Stimulated activated CD8-positive, alpha-beta memory T cell treated with anti-CD3 and anti-CD28 coated beads, Interleukin-7, amount 100 ng/mL, for 48 hours (primary cell): Measurements from ENCODE around the gene THRAP3.
"Not testable (repeated sequence)": the region's sequence is repeated elsewhere in the genome, so short reads cannot be mapped to it uniquely, and the experiment has no call there.

Experiments
- DNase-seq, 2 donors: peaks; one replicate each; pipeline ENCODE4 v3.0.0-alpha.2; 2020; ENCODE audit warnings: low read depth in 1 of 2; ENCODE audit errors: extremely low read depth in 1 of 2

THRAP3 gene, protein sequence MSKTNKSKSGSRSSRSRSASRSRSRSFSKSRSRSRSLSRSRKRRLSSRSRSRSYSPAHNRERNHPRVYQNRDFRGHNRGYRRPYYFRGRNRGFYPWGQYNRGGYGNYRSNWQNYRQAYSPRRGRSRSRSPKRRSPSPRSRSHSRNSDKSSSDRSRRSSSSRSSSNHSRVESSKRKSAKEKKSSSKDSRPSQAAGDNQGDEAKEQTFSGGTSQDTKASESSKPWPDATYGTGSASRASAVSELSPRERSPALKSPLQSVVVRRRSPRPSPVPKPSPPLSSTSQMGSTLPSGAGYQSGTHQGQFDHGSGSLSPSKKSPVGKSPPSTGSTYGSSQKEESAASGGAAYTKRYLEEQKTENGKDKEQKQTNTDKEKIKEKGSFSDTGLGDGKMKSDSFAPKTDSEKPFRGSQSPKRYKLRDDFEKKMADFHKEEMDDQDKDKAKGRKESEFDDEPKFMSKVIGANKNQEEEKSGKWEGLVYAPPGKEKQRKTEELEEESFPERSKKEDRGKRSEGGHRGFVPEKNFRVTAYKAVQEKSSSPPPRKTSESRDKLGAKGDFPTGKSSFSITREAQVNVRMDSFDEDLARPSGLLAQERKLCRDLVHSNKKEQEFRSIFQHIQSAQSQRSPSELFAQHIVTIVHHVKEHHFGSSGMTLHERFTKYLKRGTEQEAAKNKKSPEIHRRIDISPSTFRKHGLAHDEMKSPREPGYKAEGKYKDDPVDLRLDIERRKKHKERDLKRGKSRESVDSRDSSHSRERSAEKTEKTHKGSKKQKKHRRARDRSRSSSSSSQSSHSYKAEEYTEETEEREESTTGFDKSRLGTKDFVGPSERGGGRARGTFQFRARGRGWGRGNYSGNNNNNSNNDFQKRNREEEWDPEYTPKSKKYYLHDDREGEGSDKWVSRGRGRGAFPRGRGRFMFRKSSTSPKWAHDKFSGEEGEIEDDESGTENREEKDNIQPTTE

DNA sequence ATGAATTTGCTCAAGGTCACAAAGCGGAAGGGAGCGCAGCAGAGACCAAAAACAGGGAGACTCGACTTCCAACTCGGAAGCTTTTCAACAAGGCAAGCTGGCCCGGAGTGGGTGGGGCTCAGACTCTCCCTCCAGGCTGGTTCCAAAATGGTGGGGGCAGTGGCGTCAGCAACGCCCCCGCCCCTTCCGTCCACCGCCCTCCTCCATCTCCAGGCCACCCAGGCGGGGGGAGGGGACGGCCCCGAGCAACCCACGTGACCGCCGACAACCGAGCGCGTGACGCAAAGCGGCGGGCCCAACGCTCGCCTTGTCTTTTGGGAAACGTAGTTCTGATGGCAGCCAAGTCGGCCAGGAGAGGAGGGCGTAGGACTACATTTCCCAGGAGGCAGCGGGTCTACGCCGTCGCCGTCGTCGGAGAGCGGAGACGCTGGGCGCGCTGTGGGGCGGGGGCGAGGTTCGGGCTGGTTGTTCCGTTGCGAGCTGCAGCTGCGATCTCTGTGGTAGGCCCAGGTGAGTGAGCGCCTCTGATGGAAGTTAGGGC, at the start of gene THRAP3:
TSS of gene THRAP3 (plus strand) at position 448 of the 541 bp plus-strand sequence. CDS start 58,121 bp downstream, outside the sequence.
- DNase-seq = peak; percentile 99 to 100

DNA sequence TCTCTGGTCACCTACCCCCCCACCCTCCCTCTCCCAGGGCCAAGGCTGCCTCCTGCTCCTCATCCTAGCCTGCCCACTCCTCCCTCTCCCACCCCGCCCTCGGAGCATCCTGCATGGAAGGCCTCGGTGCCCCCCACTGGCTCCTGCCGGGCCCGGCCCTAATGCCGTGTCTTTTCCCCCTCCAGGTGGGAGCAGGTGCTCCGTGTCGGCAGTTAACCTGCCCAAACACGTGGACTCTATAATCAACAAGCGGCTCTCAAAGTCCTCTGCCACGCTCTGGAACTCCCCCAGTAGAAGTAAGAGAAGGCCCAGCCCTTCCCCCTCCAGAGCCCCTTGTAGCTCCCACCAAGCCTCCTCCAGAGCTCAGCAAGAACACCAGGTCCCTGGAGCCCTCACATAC, 49.5 kb upstream of the THRAP3 start:
- DNase-seq = no peak

DNA sequence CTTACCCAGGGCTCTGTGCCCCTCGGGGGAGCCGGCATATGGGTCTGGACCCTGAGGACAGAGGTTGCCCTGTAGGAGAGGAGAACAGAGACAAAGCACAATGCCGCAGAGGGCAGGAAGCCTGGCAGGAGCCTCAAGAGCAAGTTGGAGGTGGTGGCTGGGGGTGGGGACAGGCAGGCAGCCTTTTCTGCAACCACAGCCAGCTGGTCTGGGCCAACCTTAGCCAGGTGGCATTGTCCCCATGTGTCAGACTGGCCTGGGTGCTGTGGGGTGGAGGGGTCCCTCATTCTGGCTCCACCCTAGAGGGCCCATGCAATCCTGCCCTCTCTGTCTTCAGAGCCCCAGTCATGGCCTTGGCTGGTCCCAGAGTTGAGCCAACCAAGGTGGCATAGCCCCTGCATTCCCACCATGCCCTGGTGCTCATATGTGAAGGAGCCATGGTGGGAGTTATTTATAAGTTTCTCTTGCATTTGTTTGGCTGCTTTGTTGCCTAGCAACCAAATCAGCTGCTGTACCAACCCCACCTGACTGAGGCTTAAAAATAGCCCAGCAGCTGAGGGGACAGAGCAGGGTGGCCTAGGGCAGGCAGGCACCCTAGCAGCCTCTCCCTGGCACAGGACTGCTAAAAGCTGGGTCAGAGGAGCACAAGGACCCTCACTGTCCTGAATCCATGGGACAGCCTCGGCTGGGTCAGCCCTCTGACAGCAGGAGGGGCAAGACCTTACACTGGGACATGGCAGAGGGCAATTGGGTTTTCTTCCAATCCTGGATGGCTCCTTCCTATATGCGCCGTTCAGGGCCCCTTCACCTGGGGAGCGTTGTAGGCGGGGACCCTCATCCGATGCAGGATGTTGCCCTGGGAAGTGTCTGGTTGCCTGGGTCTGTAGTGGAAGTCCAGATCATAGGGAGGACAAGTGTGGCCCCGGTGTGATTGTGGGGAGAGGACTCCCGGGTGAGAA, 48.8 kb upstream of the THRAP3 start:
- DNase-seq = no peak

DNA sequence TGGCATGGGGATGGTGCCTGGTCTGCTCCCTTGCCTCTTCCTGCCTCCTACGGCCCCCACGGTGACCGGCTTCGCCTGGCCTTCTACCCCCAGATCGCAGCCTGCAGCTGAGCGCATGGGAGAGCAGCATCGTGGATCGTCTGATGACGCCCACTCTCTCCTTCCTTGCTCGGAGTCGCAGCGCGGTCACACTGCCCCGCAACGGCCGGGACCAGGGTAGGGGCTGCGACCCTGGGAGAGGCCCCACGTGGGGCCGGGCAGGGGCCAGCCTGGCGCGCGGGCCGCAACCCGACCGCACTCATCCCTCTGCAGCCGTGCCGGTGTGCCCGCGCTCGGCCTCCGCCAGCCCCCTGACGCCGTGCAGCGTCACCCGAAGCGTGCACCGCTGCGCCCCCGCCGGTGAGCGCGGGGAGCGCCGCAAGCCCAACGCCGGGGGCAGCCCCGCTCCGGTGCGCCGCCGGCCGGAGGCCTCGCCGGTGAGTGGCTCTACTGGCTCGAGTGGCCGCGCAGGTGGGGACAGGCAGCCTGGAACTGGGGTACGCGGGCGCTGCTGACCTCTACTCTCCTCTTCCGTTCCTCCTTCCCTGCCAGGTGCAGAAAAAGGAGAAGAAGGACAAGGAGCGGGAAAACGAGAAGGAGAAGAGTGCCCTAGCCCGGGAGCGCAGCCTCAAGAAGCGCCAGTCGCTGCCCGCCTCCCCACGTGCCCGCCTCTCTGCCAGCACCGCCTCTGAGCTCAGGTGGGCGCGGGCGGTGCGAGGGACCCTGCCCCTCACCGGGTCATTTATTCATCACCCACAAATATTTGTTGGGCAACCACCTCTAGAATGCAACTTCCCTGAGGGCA, 47.9 kb upstream of the THRAP3 start:
- DNase-seq = no peak

DNA sequence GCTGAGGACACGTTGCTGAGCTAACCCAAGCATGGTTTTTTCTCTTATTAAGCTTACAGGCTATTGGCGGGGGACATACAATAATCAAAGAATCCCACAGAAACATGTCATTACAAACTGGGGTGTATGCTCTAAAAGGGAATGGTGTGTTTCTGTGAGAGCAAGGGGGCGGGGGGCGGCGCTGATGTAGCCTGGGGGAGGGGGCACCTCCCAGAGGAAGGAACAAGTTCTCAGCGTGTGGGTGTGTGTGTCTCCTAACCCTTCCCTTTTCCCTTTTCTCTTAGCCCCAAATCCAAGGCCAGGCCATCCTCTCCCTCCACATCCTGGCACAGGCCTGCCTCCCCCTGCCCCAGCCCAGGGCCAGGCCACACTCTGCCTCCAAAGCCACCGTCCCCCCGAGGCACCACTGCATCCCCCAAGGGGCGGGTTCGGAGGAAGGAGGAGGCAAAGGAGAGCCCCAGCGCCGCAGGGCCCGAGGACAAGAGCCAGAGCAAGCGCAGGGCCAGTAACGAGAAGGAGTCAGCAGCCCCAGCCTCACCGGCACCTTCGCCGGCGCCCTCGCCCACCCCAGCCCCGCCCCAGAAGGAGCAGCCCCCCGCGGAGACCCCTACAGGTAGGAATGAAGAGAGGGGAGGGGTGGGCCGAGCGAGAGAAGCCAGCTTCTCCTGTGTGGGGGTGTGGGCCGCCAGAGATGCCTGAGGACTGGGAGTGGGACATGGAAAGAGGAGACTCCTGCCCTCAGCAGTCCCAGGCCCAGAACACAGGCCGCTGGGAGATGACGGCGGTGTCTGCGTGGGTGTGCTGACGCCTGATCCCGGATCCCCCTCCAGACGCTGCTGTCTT, 46.4 kb upstream of the THRAP3 start:
- no peak for DNase-seq

- no peak for DNase-seq
Measured at GRCh38 chr1:36178471-36179219, 45.6 kb upstream of the THRAP3 start.

- no peak for DNase-seq
Measured at GRCh38 chr1:36179220-36179600, 45.0 kb upstream of the THRAP3 start.

- DNase-seq = no peak
Measured at GRCh38 chr1:36182734-36183133, 41.5 kb upstream of the THRAP3 start.

DNA sequence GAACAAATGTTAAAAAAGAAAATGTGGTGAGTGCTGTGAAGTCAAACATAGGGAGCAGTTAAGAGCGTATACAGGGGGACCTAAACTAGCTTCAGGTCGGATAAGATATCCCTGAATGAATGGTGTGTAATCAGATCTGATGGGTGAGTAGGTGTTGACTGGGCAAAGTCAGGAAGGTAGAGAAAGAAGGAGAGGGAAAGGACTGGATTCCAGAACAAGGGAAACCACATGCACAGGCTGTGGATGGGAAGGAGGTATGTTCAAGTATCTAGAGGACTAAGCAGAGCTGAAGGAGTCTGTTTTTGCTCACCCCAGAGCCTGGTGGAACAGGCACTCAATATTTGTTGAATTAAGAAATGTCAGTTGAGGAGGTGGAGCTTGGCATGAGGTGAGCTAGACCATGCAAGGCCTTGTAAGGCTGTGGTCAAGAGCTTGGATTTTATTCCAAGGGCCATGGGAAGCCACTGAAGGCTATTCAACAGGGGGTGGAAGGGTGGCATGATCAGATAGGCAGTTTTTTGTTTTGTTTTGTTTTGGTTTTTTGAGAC, 40.9 kb upstream of the THRAP3 start:
- no peak for DNase-seq

DNA sequence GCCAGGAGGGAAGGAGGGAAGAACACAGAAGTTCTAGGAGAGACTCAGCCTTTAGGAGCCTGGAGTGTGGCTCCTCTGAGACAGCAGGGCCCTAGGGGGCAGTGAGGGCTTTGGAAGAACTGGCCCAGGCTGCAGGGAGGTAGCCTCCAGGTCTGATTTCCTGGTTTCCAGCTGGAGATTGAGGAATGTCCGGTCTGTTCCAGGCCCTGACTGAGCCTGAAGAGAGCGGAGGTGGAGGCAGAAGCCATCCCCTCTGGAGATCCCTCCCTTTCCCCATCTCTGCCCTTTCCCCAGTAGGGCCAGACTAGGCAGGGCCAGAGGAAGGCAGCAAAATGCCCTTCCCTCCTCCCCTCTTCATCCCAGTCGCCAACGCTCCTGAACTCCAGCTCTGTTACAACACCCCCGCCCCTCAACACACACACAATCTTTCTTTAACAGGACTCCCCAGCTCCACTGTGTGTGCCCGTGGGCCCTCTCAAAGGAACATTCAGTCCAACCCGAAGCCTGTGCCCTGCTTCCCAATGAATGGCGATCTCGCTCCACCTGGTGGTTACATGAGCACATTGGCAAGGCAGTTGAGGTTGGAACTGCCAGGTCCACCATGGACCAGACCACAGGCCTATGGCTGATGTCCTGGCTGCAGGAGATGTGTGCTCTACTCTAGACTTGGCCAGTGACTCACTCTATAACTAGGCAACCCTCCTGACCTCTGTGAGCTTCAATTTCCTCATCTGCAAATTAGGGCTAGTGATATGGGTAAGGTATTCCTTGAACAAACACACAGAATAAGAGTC, 36.2 kb upstream of the THRAP3 start:
- peak; percentile 43 to 68 for DNase-seq

DNA sequence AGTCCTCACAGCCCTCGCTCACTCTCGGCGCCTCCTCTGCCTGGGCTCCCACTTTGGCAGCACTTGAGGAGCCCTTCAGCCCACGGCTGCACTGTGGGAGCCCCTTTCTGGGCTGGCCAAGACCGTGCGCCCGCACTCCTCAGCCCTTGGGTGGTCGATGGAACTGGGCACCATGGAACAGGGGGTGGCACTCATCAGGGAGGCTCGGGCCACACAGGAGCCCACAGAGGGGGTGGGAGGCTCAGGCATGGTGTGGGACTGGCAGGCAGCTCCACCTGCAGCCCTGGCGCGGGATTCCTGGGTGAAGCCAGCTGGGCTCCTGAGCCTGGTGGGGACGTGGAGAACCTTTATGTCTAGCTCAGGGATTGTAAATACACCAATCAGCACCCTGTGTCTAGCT, 27.4 kb upstream of the THRAP3 start:
- DNase-seq = not testable (repeated sequence)

- no peak for DNase-seq
Measured at GRCh38 chr1:36198641-36199040, 25.6 kb upstream of the THRAP3 start.

DNA sequence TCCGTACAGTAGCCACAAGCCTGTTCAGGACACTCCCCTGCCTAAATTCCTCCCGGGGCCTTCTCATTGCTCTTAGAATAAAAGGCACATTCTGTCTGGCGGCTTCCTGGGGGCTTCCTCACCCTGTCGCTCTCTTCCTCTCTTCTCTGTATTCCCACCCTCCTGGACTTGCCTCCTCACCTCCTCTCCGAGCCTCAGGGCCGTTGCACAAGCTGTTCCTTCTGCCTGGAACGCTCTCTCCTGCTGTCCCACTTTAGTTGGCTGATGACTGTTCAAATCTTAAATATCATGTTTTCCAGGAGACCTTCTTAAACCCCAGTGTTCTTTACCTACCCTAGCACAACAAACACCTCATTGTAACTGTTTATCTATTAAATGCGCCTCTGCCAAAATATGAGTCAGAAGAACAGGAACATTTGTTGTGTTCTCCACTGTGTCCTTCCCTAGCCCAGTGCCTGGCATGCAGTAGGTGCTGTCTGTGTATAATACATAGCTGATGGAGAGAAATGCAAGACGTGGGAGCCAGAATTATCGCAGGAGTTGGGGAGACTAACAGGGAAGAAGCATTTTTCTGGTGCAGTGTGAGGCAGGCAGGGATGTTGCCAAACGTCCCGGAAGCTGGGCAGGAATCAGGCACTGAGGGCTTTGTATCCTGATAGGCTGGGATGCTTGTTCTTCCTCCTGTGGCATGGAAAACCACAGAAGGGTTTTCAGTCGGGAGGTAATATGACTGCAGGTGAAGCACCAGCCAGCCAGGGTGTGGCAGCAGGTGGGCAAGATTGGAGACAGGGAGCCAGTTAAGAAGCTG, 24.1 kb upstream of the THRAP3 start:
- no peak for DNase-seq

GRCh38 chr1:36203027-36203553, 21.2 kb upstream of the THRAP3 start:
- DNase-seq = no peak

DNA sequence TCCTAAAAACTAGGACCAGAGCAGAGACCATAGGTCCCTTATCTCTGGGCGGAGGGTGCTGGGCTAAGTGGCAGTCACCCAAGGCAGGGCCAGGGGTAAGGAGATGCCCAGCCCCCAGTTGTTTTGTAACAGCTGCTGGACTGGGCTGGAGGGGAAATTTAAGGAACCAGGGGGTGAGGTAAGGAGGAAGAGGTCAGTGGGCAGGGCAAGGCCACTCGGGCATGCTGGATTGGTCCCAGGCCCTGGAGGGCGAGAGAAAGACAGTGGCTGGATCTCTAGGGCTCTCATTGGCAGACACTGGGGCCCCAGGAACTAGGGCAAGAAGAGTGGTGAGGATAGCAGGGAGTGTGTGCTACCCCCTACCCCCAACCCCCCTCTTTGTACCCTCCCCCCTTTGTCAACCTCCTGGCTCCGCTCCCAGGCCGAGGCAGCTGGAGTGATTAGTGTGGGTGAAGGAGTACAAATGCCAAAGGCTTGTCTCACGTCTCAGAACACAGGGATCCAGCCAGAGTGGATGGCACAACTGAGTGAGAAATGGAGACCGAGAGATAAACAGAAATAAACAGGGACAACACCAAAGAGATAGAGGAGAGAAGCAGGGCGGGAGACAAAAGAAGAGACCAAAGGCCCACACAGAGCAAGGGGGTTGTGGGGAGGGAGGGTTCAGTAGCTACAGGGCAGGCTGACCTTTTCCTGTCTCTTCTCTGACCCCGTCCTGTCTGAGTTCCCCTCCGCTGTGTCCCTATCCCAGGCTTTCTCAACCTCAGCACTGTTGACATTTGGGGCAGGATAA, 20.5 kb upstream of the THRAP3 start:
- no peak for DNase-seq
